ENCODE data around the gene CDKN2C. TPM values are rescaled to one million over a fixed set of nuclear protein-coding genes. Genes with fewer than 3 reads are reported as not detected.
A peak's percentile ranks its signal among the peaks of the same experiment; 100 is the strongest.

The CDKN2C gene
- total and polyA plus RNA-seq, 2 experiments from 2014 or later = not detected

DNA sequence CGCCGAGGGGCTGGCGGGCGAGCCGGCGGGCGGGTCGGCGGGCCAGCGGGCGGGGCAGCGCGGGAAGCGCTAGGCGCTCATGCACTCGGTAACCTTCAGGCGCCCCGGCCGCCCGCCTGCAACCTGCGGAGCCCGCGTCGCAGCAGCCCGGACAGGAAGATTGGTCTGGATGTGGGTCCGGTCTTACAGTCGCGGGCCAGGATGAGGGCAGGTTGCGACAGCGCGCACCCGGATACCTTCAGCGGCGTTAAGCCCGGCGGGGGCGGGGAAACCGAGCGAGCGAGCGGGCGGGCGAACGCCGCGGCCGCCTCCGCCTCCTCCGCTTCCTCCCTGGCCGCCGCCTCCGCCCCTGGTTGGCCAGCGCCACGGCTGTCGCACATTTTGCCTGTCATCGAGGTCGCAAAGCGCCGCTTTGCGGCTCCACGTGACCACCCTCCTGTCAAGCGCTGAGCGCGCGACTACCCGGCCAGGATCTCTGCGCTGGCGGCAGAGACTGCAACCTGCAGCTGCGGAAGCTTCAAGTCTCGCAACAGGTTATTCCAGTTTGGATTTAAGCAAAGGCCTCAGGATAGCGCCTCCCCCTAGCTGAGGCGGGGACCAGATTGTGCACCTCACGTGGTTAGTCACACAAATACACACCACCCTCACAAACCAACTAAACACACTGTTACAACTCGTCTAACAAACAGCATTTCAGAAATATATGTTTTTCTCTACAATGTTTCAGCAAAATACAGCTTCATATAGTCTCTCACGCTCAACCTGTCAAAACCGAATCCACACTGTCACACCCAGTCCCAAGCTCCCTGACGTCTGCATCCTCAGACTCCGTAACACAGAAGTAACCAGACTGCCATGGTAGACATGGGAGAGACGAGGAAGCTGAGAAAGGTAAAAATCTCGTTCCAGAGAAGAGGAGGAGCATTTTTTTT, 9.9 kb upstream of the CDKN2C start, which contains the start of gene FAF1 (continued):
- TF ChIP-seq, protein P1, sequence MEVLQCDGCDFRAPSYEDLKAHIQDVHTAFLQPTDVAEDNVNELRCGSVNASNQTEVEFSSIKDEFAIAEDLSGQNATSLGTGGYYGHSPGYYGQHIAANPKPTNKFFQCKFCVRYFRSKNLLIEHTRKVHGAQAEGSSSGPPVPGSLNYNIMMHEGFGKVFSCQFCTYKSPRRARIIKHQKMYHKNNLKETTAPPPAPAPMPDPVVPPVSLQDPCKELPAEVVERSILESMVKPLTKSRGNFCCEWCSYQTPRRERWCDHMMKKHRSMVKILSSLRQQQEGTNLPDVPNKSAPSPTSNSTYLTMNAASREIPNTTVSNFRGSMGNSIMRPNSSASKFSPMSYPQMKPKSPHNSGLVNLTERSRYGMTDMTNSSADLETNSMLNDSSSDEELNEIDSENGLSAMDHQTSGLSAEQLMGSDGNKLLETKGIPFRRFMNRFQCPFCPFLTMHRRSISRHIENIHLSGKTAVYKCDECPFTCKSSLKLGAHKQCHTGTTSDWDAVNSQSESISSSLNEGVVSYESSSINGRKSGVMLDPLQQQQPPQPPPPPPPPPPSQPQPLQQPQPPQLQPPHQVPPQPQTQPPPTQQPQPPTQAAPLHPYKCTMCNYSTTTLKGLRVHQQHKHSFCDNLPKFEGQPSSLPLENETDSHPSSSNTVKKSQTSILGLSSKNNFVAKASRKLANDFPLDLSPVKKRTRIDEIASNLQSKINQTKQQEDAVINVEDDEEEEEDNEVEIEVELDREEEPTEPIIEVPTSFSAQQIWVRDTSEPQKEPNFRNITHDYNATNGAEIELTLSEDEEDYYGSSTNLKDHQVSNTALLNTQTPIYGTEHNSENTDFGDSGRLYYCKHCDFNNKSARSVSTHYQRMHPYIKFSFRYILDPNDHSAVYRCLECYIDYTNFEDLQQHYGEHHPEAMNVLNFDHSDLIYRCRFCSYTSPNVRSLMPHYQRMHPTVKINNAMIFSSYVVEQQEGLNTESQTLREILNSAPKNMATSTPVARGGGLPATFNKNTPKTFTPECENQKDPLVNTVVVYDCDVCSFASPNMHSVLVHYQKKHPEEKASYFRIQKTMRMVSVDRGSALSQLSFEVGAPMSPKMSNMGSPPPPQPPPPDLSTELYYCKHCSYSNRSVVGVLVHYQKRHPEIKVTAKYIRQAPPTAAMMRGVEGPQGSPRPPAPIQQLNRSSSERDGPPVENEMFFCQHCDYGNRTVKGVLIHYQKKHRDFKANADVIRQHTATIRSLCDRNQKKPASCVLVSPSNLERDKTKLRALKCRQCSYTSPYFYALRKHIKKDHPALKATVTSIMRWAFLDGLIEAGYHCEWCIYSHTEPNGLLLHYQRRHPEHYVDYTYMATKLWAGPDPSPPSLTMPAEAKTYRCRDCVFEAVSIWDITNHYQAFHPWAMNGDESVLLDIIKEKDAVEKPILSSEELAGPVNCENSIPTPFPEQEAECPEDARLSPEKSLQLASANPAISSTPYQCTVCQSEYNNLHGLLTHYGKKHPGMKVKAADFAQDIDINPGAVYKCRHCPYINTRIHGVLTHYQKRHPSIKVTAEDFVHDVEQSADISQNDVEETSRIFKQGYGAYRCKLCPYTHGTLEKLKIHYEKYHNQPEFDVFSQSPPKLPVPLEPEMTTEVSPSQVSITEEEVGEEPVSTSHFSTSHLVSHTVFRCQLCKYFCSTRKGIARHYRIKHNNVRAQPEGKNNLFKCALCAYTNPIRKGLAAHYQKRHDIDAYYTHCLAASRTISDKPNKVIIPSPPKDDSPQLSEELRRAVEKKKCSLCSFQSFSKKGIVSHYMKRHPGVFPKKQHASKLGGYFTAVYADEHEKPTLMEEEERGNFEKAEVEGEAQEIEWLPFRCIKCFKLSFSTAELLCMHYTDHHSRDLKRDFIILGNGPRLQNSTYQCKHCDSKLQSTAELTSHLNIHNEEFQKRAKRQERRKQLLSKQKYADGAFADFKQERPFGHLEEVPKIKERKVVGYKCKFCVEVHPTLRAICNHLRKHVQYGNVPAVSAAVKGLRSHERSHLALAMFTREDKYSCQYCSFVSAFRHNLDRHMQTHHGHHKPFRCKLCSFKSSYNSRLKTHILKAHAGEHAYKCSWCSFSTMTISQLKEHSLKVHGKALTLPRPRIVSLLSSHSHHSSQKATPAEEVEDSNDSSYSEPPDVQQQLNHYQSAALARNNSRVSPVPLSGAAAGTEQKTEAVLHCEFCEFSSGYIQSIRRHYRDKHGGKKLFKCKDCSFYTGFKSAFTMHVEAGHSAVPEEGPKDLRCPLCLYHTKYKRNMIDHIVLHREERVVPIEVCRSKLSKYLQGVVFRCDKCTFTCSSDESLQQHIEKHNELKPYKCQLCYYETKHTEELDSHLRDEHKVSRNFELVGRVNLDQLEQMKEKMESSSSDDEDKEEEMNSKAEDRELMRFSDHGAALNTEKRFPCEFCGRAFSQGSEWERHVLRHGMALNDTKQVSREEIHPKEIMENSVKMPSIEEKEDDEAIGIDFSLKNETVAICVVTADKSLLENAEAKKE (CRISPR knock-in tag; IDR thresholded peaks at IDR 0.05) = no peak
- TF ChIP-seq, protein P2, sequence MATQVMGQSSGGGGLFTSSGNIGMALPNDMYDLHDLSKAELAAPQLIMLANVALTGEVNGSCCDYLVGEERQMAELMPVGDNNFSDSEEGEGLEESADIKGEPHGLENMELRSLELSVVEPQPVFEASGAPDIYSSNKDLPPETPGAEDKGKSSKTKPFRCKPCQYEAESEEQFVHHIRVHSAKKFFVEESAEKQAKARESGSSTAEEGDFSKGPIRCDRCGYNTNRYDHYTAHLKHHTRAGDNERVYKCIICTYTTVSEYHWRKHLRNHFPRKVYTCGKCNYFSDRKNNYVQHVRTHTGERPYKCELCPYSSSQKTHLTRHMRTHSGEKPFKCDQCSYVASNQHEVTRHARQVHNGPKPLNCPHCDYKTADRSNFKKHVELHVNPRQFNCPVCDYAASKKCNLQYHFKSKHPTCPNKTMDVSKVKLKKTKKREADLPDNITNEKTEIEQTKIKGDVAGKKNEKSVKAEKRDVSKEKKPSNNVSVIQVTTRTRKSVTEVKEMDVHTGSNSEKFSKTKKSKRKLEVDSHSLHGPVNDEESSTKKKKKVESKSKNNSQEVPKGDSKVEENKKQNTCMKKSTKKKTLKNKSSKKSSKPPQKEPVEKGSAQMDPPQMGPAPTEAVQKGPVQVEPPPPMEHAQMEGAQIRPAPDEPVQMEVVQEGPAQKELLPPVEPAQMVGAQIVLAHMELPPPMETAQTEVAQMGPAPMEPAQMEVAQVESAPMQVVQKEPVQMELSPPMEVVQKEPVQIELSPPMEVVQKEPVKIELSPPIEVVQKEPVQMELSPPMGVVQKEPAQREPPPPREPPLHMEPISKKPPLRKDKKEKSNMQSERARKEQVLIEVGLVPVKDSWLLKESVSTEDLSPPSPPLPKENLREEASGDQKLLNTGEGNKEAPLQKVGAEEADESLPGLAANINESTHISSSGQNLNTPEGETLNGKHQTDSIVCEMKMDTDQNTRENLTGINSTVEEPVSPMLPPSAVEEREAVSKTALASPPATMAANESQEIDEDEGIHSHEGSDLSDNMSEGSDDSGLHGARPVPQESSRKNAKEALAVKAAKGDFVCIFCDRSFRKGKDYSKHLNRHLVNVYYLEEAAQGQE (IDR thresholded peaks at IDR 0.05; ENCODE audit: unreplicated experiment) = no peak
- no peak for TF ChIP-seq NANOG (IDR thresholded peaks at IDR 0.05; ENCODE audit: borderline replicate concordance)
- TF ChIP-seq POLR2AphosphoS5 (IDR thresholded peaks at IDR 0.05; ENCODE audit: low read depth) = peak; percentile 56
- TF ChIP-seq ZNF331 (CRISPR knock-in tag; IDR thresholded peaks at IDR 0.05; ENCODE audit: low read depth) = no peak
- TF ChIP-seq CREB1 (CRISPR knock-in tag; IDR thresholded peaks at IDR 0.05; ENCODE audit: low read depth) = peak; percentile 97
- no peak for TF ChIP-seq ZNF114 (CRISPR knock-in tag; IDR thresholded peaks at IDR 0.05)
- no peak for TF ChIP-seq EZH2phosphoT487 (IDR thresholded peaks at IDR 0.05; ENCODE audit: unreplicated experiment)
- TF ChIP-seq, protein P3, sequence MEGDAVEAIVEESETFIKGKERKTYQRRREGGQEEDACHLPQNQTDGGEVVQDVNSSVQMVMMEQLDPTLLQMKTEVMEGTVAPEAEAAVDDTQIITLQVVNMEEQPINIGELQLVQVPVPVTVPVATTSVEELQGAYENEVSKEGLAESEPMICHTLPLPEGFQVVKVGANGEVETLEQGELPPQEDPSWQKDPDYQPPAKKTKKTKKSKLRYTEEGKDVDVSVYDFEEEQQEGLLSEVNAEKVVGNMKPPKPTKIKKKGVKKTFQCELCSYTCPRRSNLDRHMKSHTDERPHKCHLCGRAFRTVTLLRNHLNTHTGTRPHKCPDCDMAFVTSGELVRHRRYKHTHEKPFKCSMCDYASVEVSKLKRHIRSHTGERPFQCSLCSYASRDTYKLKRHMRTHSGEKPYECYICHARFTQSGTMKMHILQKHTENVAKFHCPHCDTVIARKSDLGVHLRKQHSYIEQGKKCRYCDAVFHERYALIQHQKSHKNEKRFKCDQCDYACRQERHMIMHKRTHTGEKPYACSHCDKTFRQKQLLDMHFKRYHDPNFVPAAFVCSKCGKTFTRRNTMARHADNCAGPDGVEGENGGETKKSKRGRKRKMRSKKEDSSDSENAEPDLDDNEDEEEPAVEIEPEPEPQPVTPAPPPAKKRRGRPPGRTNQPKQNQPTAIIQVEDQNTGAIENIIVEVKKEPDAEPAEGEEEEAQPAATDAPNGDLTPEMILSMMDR (conservative IDR thresholded peaks at IDR 0.05; ENCODE audit: low read depth in 2 of 2) = peak; percentile 21 to 38; a peak in 3 of 4 replicates
- no peak for TF ChIP-seq JUNB (IDR thresholded peaks at IDR 0.05; ENCODE audit: unreplicated experiment)
